Measurements from ENCODE around the gene MTMR2. TPM values are rescaled to one million over a fixed set of nuclear protein-coding genes. Genes with fewer than 3 reads are reported as not detected.

Gene MTMR2
- total RNA-seq, 1 donor from 2014 or later = 15.0 TPM

GRCh38 chr11:95922536-95923438 is 1.1 kb downstream of the MTMR2 start:
- no peak for TF ChIP-seq CTCF (IDR thresholded peaks at IDR 0.05; ENCODE audit: insufficient read depth, low read length, severe bottlenecking)
- no peak for FAIRE-seq
- H3K36me3 ChIP-seq (ENCODE audit: control insufficient read depth, insufficient read depth, low read length) = no peaks in the 10 kb centered on the region
- peak overlapping the region; percentile 79 for H3K4me3 ChIP-seq (ENCODE audit: low read depth, low read length)
- no peaks in the 10 kb centered on the region for H3K27me3 ChIP-seq (ENCODE audit: control insufficient read depth, insufficient read depth, low read length)
- peak; percentile 12 for DNase-seq (ENCODE audit: low read depth)

- Histone ChIP-seq H3K4me3 (ENCODE audit: low read depth, low read length) (no peak overlapping the region), H3K27me3 (ENCODE audit: control insufficient read depth, insufficient read depth, low read length) (no peaks in the 10 kb centered on the region), H3K36me3 (ENCODE audit: control insufficient read depth, insufficient read depth, low read length) (no peaks in the 10 kb centered on the region)
- TF ChIP-seq CTCF (IDR thresholded peaks at IDR 0.05; ENCODE audit: insufficient read depth, low read length, severe bottlenecking) = no peak
- FAIRE-seq = no peak
- no peak for DNase-seq (ENCODE audit: low read depth)
Measured at GRCh38 chr11:95922099-95922498, 1.8 kb downstream of the MTMR2 start.

GRCh38 chr11:95920460-95921105 is 3.3 kb downstream of the MTMR2 start:
- FAIRE-seq = no peak
- no peak overlapping the region for H3K4me3 ChIP-seq (ENCODE audit: low read depth, low read length)
- DNase-seq (ENCODE audit: low read depth) = no peak
- H3K27me3 ChIP-seq (ENCODE audit: control insufficient read depth, insufficient read depth, low read length) = no peaks in the 10 kb centered on the region
- no peak for TF ChIP-seq CTCF (IDR thresholded peaks at IDR 0.05; ENCODE audit: insufficient read depth, low read length, severe bottlenecking)
- H3K36me3 ChIP-seq (ENCODE audit: control insufficient read depth, insufficient read depth, low read length) = no peaks in the 10 kb centered on the region

DNA sequence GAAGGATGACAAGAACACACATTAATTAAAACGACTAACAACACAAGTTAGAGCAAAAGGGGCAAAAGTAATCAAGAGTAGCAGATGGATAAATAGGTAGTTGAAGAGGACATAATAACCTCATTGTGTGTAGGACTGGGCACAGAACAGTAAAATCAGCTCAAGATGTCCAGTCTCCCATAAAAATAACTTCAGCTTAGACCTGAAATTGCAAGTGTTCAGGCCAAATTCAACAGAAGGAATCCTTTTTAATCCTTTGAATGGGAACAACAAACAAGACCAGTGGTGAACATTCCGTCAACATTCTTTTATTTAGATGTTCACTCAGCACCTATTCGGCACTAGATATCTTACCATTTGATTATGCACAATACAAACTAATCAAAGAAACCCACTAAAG is 4.4 kb downstream of the MTMR2 start:
- FAIRE-seq (no peak), DNase-seq (ENCODE audit: low read depth) (no peak)
- no peaks in the 10 kb centered on the region for H3K27me3 ChIP-seq (ENCODE audit: control insufficient read depth, insufficient read depth, low read length)
- H3K4me3 ChIP-seq (ENCODE audit: low read depth, low read length) = no peak overlapping the region
- TF ChIP-seq CTCF (IDR thresholded peaks at IDR 0.05; ENCODE audit: insufficient read depth, low read length, severe bottlenecking) = no peak
- no peaks in the 10 kb centered on the region for H3K36me3 ChIP-seq (ENCODE audit: control insufficient read depth, insufficient read depth, low read length)

DNA sequence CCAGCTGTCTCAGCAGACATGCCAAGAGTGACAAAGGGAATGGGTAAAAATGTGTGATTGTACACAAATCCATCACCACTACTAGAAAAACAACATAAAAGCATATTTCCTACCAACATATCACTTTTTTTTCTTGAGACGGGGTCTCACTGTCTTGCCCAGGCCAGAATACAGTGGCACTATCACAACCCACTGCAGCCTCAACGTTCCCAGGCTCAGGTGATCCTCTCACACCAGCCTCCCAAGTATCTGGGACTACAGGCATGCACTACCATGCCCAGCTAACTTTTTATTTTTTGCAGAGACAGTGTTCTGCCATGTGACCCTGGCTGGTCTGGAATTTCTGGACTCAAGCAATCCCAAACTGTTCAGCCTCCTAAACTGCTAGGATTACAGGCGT is 5.2 kb downstream of the MTMR2 start:
- Histone ChIP-seq H3K27me3 (ENCODE audit: control insufficient read depth, insufficient read depth, low read length) (no peaks in the 10 kb centered on the region), H3K4me3 (ENCODE audit: low read depth, low read length) (no peak overlapping the region), H3K36me3 (ENCODE audit: control insufficient read depth, insufficient read depth, low read length) (no peaks in the 10 kb centered on the region)
- DNase-seq (ENCODE audit: low read depth) = no peak
- no peak for TF ChIP-seq CTCF (IDR thresholded peaks at IDR 0.05; ENCODE audit: insufficient read depth, low read length, severe bottlenecking)
- no peak for FAIRE-seq
